HG03066 (cell line): Measurements from ENCODE around the gene NAV2.

Experiments
- ATAC-seq: cut with Tn5 transposase; IDR thresholded peaks from one replicate; pipeline ENCODE4 v1.9.1; 2021; ENCODE audit warnings: low read depth; ENCODE audit not compliant: unreplicated experiment

NAV2 gene

DNA sequence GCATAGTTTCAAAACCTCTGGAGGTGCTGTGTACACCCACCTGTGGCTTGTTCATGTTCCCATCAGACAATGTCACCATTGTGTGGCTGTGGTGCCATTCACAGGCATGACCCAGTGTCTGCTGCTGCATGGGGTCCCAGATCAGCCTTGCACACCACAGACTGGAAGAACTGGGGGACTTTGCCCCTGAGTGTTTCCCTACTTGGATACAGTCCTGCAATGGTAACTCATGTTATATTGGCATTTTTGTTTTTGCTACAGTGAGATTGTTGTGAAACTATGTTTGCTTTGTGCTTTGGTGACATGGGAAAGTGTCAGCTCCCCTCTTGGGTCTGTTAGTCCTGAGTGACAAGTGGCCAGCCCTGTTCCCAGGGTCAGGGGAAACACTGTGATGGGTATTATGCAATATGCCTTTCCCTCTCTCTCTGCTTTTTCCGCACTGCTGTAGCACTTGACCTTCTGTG is 108.8 kb downstream of the NAV2 start:
- no peak for ATAC-seq

- ATAC-seq = no peak
Measured at GRCh38 chr11:19821993-19822392, 109.4 kb downstream of the NAV2 start.

DNA sequence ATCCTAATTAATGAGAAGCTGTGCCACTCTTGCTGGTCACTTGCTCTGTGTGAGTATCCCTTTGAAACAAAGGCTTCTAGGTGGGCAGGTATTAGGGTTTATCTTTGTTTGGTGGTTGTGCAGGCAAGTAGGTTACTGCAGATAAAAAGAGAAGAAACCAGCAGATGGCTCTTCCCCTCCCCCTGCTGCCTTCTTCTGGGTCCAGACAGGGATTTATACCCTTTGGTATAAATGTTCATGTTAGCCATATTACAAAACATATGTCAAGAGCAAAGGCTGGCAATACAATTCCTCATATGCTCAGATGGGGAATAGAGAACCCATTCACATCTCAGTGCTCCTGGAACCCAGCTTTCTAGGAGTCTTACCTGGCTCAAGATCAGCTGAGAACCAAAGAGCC is 109.9 kb downstream of the NAV2 start:
- no peak for ATAC-seq

GRCh38 chr11:19826606-19827005 is 114.0 kb downstream of the NAV2 start:
- ATAC-seq = no peak

- ATAC-seq = no peak
Measured at GRCh38 chr11:19827399-19828135, 114.9 kb downstream of the NAV2 start.

GRCh38 chr11:19828382-19829108 is 115.9 kb downstream of the NAV2 start:
- ATAC-seq = no peak

DNA sequence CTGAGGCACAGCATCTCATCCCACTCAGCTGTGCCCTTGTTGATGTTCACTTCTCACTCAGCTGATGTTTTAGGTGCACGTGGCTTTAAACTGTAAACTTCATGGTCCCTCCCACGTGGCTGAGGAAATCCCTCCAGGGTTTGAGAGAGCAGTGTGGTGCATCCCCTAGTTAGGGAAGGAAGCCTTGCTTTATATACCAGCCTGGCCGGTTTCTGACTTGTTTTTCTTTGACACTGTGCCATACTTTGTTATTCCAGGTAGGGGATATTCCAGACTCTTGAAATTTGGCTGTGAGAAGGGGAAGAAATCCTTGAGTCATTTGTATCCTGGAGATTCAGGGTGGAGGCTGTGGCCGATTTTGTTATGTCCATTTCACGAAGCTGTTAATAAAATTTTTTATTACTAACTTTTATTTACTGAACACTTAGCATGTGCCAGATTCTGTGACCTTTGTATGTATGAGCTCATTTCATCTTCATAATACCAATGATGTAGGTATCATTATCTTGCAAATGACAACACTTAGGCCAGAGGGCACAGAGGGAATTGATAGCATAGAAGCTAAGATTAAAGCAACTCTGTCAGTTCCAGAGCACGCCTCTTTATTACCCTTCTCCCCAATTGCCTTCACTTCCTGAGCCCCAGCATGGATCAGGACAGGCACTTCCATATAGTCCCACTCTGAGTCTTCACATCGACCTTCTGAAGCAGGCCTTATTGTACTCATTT is 116.6 kb downstream of the NAV2 start:
- ATAC-seq = no peak

GRCh38 chr11:19832086-19832750 is 119.6 kb downstream of the NAV2 start:
- ATAC-seq = no peak

DNA sequence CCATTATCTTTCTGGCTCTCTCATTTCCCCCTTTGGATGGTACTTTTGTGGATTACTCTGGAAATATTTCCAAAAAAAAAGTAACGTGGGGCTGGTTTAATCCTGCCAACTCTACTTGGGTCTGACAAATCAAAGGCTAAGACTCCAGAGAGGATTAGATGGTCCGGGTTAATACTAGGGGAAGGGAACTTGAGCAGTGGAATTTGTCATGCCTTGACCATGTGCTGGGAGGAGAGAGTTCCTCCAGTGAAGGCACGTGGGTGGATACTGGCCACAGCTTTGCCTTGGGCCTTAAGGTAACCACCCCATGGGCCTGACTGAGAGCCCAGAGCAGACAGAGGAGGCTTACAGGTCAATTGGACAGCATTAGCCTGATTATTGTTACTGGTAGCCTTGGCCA is 120.3 kb downstream of the NAV2 start:
- no peak for ATAC-seq

DNA sequence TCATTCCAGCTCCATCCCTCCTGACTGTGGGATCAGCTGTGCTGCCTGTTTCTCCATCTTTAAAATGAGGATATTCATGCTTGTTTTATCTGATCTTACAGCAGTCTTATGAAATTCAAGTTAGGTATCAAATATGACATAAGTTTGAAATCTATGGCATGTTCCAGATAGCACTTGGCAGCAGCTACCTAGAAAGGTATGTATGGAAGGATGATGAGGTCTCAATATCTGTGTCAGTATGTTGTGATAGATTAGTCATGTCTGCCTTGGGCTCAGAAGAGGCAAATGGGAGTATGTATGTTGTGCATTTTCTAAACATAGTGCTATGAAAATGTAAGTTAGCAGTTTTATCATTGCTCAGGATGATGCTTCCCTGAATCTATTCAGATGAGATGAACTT is 122.1 kb downstream of the NAV2 start:
- no peak for ATAC-seq

DNA sequence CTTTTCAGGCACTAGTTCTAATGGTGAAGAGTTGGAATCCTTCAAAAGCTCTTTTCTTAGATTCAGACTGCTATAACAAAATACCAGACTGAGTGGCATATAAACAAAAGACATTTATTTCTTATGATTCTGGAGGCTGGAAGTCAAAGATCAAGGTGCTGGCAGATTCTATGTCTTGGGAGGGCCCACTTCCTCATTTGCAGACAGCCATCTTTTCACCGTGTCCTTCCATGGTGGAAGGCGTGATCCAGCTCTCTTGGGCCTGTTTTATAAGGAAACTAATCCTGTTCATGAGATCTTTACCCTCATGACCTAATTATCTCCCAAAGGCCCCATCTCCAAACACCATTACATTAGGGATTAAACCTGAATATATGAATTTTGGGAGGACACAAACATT is 124.0 kb downstream of the NAV2 start:
- no peak for ATAC-seq

GRCh38 chr11:19838994-19839768 is 126.5 kb downstream of the NAV2 start:
- ATAC-seq = no peak

- no peak for ATAC-seq
Measured at GRCh38 chr11:19840961-19841360, 128.3 kb downstream of the NAV2 start.

- ATAC-seq = no peak
Measured at GRCh38 chr11:19842505-19842904, 129.9 kb downstream of the NAV2 start.

DNA sequence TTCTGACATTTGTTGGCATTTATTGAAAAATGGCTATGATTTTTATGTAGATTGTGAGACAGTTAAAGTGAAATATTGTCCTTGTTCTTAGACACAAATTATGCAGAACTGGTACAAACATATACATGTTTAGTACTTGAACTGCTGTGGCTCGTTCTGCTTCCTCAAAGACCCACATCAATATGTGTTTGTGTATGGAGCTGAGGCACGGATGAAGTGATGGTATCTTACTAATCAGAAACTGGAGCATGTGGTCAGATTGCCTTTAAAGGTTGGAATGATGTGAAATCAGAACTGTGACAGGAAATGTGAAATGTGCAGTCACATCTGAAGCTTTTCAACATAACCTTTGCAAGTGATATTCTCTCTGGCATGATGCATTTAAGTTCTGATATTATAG is 130.4 kb downstream of the NAV2 start:
- no peak for ATAC-seq

- no peak for ATAC-seq
Measured at GRCh38 chr11:19844012-19844411, 131.4 kb downstream of the NAV2 start.

DNA sequence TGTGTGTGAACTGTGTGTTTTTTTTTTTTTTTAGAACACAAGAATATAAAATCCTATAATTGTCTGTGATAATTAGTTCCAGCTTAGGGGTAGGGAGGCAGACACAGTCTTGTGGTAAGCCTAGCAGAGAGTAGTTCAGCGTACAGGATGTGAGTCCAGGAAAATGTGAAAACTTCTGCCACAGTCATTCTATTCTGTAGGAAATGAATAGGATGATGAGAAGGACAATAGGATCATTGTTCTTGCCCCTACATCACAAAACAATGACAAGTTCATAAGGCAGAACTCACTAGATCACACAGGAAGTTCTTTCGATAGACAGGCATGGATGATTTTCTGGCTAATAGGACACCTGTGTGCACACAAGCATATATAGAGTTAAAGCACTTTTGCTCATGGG is 132.2 kb downstream of the NAV2 start:
- no peak for ATAC-seq

- no peak for ATAC-seq
Measured at GRCh38 chr11:19845626-19846025, 133.0 kb downstream of the NAV2 start.

DNA sequence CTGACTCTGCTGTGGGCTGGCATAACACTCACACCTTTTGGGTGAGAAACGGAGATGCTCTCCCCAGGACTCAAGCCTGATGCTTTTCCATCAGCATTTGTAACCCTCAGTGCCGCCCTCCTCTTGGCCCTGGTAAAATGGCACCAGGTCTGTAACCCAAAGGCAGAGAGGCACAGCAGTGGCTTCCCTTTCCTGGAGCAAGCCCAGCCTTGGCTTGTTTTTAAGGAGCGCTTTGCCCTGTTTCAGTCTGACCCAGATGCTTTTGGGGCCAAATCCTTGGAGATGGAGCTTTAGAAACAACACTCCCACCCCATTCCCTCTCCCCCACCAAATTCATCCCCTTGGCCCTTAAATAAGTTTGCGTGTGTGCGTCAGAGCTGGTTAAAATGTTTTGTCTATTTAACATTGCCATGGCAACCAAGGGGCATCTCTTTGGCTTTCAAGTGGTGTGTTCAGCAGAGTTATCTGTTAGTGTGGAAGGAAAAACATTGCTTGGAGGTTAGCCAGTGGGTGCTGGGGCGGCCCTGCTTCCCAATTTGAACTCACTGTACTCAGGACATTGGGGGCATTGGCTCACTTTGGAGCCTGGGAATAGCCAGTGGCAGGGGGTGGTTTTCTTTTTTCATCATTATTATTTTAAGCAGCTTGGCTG is 134.1 kb downstream of the NAV2 start:
- no peak for ATAC-seq

DNA sequence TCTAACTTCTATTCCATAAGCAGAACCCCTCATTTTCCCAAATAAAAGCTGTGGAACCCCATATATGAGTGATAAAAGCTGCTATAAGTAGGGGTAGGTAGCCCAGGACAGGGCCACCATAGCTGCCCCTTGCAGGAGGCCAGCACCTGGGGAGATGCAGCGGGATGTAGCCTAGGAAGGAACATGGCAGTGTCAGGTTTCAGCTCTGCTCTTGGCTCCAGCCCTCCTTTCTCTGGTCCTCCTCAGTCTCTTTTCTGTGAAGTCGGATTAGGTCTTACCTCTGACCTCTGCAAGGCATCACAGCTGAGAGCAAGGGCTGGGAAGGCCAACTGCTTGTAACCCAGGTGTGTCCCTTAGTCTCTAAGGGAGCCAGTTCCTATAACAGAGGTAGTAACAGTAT is 135.6 kb downstream of the NAV2 start:
- ATAC-seq = no peak
